A549 (cell line): ENCODE measurements around the gene PTGES2. TPM values are rescaled to one million over a fixed set of nuclear protein-coding genes. Genes with fewer than 3 reads are reported as not detected.
"Not testable (repeated sequence)": the region's sequence is repeated elsewhere in the genome, so short reads cannot be mapped to it uniquely, and the experiment has no call there.

Source experiments
- ATAC-seq, 2 experiments: fragments of 200-7000 bp in 1 of 2; fragments of >200 bp in 1 of 2; cut with Nextera tagmentation in 1 of 2; cut with Tn5 transposase in 1 of 2; 3 replicates each; pipeline versions ENCODE4 v1.8.0 to v1.9.1; 2018 to 2020; ENCODE audit warnings: mild to moderate bottlenecking in 1 of 2, moderate library complexity in 1 of 2
- CTCF ChIA-PET: fragments of 300-600 bp; sonication (Branson Sonifier 250); formaldehyde crosslinking; extraction: SDS; loops from one replicate; lab custom pipeline; 2021; ENCODE audit warnings: antibody characterized with exemption, inconsistent platforms; lab: Yijun Ruan, JAX
- POLR2A ChIA-PET: fragments of 350-600 bp; formaldehyde crosslinking; extraction: SDS; loops from one replicate; lab custom pipeline; 2021; ENCODE audit warnings: antibody characterized with exemption, inconsistent platforms; lab: Yijun Ruan, JAX
- DNase-seq, 2 experiments: peaks; one replicate each; pipeline versions ENCODE4 v3.0.0 to v3.0.0-alpha.2; 2011 to 2016; ENCODE audit warnings: low read depth in 1 of 2, low spot score in 1 of 2
- FAIRE-seq: peaks from 2 replicates; lab custom pipeline; 2011; peaks lifted over from hg19 to GRCh38; lab: Jason Lieb, UNC
- H3K27ac ChIP-seq, 2 experiments: fragments of >200 bp; sonication (Bioruptor Twin); formaldehyde crosslinking; 3 replicates each; pipeline ENCODE4 v1.5.1; 2016 to 2017
- H3K4me1 ChIP-seq: fragments of >200 bp; sonication (Bioruptor Twin); formaldehyde crosslinking; 3 replicates; pipeline ENCODE4 v1.6.1; 2016
- H3K4me2 ChIP-seq: fragments of >200 bp; sonication (Bioruptor Twin); formaldehyde crosslinking; 3 replicates; pipeline ENCODE4 v1.6.1; 2016
- H3K4me3 ChIP-seq: fragments of >200 bp; sonication (Bioruptor Twin); formaldehyde crosslinking; 3 replicates; pipeline ENCODE4 v1.5.1; 2016
- H3K9me3 ChIP-seq: fragments of >200 bp; sonication (Bioruptor Twin); formaldehyde crosslinking; 3 replicates; pipeline ENCODE4 v1.6.1; 2016
- CHD4 ChIP-seq: fragments of 200-600 bp; sonication (generic); IDR thresholded peaks from 2 replicates; pipeline ENCODE4 v1.6.1; 2016; ENCODE audit warnings: antibody characterized with exemption, mild to moderate bottlenecking, borderline replicate concordance
- NR3C1 ChIP-seq: fragments of >200 bp; sonication (Bioruptor Twin); formaldehyde crosslinking; IDR thresholded peaks from 3 replicates; pipeline ENCODE4 v1.6.1; 2017
- RCOR1 ChIP-seq: fragments of 150-350 bp; IDR thresholded peaks from 2 replicates; pipeline ENCODE4 v1.6.1; 2014; ENCODE audit warnings: antibody characterized with exemption, low read length, low read depth
- REST ChIP-seq: fragments of 200-600 bp; sonication (generic); IDR thresholded peaks from 2 replicates; pipeline ENCODE4 v1.6.1; 2016; ENCODE audit warnings: antibody characterized with exemption, mild to moderate bottlenecking, moderate library complexity
- WGBS: methylation state at CpG from one replicate; pipeline ENCODE4 v1.1.6; 2017; ENCODE audit errors: missing lambda C conversion rate; 5-methylcytosine and 5-hydroxymethylcytosine counted together
- polyA plus RNA-seq, 4 experiments: library from polyadenylated mRNA; depleted of rRNA in 3 of 4; stranded (reverse); fragments of >200 nt; fragmentation: RNase III in 1 of 4; extraction: RNeasy Plus Mini Kit Qiagen cat#74134 plus additional on column Dnase treatment in 1 of 4; gene quantifications; 2 replicates in 3 of 4; 3 replicates in 1 of 4; pipeline ENCODE4 v1.2.3, GENCODE V29; 2011 to 2017
- TF ChIP-seq, protein P1 (sequence below): fragments of 450-650 bp; IDR thresholded peaks from 2 replicates; pipeline ENCODE4 v1.6.1; 2014; ENCODE audit warnings: antibody characterized with exemption
- TF ChIP-seq, protein P2 (sequence below): fragments of >200 bp; sonication (Bioruptor Twin); formaldehyde crosslinking; IDR thresholded peaks from 3 replicates; pipeline ENCODE4 v1.5.1; 2016

Gene PTGES2
- polyA plus RNA-seq, 2 of the 4 experiments (the other 2 are of a cell fraction), result 94.1 to 94.5 TPM

DNA sequence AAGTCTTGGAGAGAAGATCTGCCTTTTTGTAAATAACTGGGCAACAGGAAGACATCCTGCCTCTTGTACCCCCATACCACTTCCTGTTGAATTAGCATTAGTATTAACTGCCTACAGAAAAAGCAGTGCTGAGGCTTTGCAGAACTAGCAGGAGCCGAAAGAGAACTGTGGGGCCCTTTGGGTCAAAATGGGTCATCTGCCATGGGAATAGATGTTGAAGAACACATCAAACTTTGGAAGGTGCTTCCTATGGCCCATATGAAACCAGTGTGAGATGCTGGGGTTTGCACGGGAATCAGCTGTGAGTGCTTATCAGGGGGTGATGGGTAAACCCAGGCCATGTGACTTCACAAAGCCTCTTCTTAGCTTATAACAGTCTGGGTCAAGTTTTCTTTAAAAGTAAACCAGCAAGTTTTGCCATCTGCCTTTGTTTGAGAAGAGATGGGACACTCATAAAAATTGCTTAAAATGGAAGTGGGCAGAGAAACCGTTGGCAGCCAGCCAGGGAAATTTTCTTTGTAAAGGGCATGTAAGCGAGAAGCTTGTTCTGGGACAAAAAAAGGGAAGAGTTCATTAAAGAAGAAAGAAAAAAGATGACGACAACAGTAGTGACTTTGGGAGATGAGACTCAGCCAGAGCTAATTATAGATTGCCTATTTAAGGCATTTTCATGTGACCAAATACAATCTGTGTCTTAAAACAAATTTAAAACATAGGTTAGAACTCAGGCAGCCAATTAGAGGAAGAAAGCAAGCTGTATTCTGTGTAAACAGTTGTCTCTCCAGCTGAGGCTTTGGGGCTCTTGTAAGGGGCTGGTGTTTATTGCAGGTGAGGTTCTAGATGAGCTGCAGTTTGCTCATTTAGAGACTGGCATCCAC, 55.1 kb downstream of the PTGES2 start:
- H3K4me2 ChIP-seq, result peak overlapping the region; percentile 67
- FAIRE-seq, result no peak
- H3K27ac ChIP-seq, result peak overlapping the region; percentile 59 to 83
- peak in 1 of 2 experiments; percentile 62 for DNase-seq
- peaks cover 35% of the 10 kb centered on the region for H3K4me1 ChIP-seq
- WGBS, result 14% methylated on average over 5 of the region's 5 CpGs
- CTCF ChIA-PET, result interaction anchor here (0.9 to 2.0 kb wide), 7 partner anchors 11 to 130 kb away, joined by 3 to 11 read pairs (median 5); no protein-coding TSS in a partner anchor
- no peak overlapping the region for H3K4me3 ChIP-seq
- TF ChIP-seq, protein P1, sequence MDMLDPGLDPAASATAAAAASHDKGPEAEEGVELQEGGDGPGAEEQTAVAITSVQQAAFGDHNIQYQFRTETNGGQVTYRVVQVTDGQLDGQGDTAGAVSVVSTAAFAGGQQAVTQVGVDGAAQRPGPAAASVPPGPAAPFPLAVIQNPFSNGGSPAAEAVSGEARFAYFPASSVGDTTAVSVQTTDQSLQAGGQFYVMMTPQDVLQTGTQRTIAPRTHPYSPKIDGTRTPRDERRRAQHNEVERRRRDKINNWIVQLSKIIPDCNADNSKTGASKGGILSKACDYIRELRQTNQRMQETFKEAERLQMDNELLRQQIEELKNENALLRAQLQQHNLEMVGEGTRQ, result 0 out of 2 replicates have a peak, but pooled peaks have one; percentile 6
- TF ChIP-seq CHD4 (no peak), REST (no peak)
- POLR2A ChIA-PET, result interaction anchor here (0.6 to 0.7 kb wide), 2 partner anchors 26 to 86 kb away, joined by 3 read pairs; no protein-coding TSS in a partner anchor
- ATAC-seq, result no peak
- H3K9me3 ChIP-seq, result no peaks in the 10 kb centered on the region

- H3K9me3 ChIP-seq, POLR2A ChIA-PET, DNase-seq, ATAC-seq, H3K4me3 ChIP-seq, FAIRE-seq: not testable (repeated sequence)
- CTCF ChIA-PET, result interaction anchor here (0.8 to 2.0 kb wide), 5 partner anchors 12 to 128 kb away, joined by 3 to 11 read pairs (median 6); no protein-coding TSS in a partner anchor
- H3K27ac ChIP-seq, result peak overlapping the region; percentile 59 to 83; a peak in 5 of 6 replicates
- WGBS, result 96% methylated on average over 12 of the region's 12 CpGs
- H3K4me1 ChIP-seq, result peaks cover 40% of the 10 kb centered on the region
- H3K4me2 ChIP-seq, result peak overlapping the region; percentile 67; the same call in 2 of the 3 replicates
These were observed 56.1 kb downstream of the PTGES2 start for GRCh38 chr9:128071475-128071874.

GRCh38 chr9:128070874-128071273, 56.7 kb downstream of the PTGES2 start:
- FAIRE-seq (no peak), ATAC-seq (no peak), DNase-seq (no peak)
- Histone ChIP-seq H3K27ac (peak overlapping the region in 1 of 2 experiments; percentile 6; a peak in 1 of 6 replicates), H3K4me3 (no peak overlapping the region), H3K4me2 (no peak overlapping the region), H3K9me3 (no peaks in the 10 kb centered on the region), H3K4me1 (peaks cover 46% of the 10 kb centered on the region)
- 92% methylated on average over 7 of the region's 7 CpGs for WGBS
- ChIA-PET CTCF (interaction anchor here (0.8 to 1.7 kb wide), 2 partner anchors 21 to 127 kb away, joined by 3 to 11 read pairs; no protein-coding TSS in a partner anchor), POLR2A (no interaction called here)
- TF ChIP-seq NR3C1 (no peak), REST (no peak), RCOR1 (no peak)
- TF ChIP-seq, protein P2, sequence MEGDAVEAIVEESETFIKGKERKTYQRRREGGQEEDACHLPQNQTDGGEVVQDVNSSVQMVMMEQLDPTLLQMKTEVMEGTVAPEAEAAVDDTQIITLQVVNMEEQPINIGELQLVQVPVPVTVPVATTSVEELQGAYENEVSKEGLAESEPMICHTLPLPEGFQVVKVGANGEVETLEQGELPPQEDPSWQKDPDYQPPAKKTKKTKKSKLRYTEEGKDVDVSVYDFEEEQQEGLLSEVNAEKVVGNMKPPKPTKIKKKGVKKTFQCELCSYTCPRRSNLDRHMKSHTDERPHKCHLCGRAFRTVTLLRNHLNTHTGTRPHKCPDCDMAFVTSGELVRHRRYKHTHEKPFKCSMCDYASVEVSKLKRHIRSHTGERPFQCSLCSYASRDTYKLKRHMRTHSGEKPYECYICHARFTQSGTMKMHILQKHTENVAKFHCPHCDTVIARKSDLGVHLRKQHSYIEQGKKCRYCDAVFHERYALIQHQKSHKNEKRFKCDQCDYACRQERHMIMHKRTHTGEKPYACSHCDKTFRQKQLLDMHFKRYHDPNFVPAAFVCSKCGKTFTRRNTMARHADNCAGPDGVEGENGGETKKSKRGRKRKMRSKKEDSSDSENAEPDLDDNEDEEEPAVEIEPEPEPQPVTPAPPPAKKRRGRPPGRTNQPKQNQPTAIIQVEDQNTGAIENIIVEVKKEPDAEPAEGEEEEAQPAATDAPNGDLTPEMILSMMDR, result no peak

Other genes starting within 250 kb of the PTGES2 start
- 8.2 and 14.7 TPM in 2 replicates for gene ST6GALNAC6, start 228.1 kb downstream of the PTGES2 start, polyA plus RNA-seq (2011; rRNA removed)
- gene ST6GALNAC6, start 228.1 kb downstream of the PTGES2 start, polyA plus RNA-seq (2017; fragmentation: RNase III; extraction: RNeasy Plus Mini Kit Qiagen cat#74134 plus additional on column Dnase treatment), result 15.8 to 25.2 TPM (median 22.0 TPM) in 3 replicates
- 11.0 and 12.5 TPM in 2 replicates for gene ST6GALNAC4, start 210.7 kb downstream of the PTGES2 start, polyA plus RNA-seq (2011; rRNA removed)
- gene ST6GALNAC4, start 210.7 kb downstream of the PTGES2 start, polyA plus RNA-seq (2017; fragmentation: RNase III; extraction: RNeasy Plus Mini Kit Qiagen cat#74134 plus additional on column Dnase treatment), result 18.1 to 25.4 TPM (median 24.8 TPM) in 3 replicates
- 1.8 and 2.4 TPM in 2 replicates for gene PIP5KL1, start 197.0 kb downstream of the PTGES2 start, polyA plus RNA-seq (2011; rRNA removed)
- gene PIP5KL1, start 197.0 kb downstream of the PTGES2 start, polyA plus RNA-seq (2017; fragmentation: RNase III; extraction: RNeasy Plus Mini Kit Qiagen cat#74134 plus additional on column Dnase treatment), result 2.0 to 3.7 TPM (median 2.5 TPM) in 3 replicates
- gene DPM2, start 189.9 kb downstream of the PTGES2 start, polyA plus RNA-seq (2011; rRNA removed), result 41.9 and 48.8 TPM in 2 replicates
- 45.9 to 50.1 TPM (median 46.3 TPM) in 3 replicates for gene DPM2, start 189.9 kb downstream of the PTGES2 start, polyA plus RNA-seq (2017; fragmentation: RNase III; extraction: RNeasy Plus Mini Kit Qiagen cat#74134 plus additional on column Dnase treatment)
- 24.4 and 30.3 TPM in 2 replicates for gene EEIG1, start 146.7 kb downstream of the PTGES2 start, polyA plus RNA-seq (2011; rRNA removed)
- 24.1 to 33.0 TPM (median 31.5 TPM) in 3 replicates for gene EEIG1, start 146.7 kb downstream of the PTGES2 start, polyA plus RNA-seq (2017; fragmentation: RNase III; extraction: RNeasy Plus Mini Kit Qiagen cat#74134 plus additional on column Dnase treatment)
- gene NAIF1, start 60.4 kb downstream of the PTGES2 start, polyA plus RNA-seq (2011; rRNA removed), result 6.0 and 7.8 TPM in 2 replicates
- 6.8 to 7.6 TPM (median 7.5 TPM) in 3 replicates for gene NAIF1, start 60.4 kb downstream of the PTGES2 start, polyA plus RNA-seq (2017; fragmentation: RNase III; extraction: RNeasy Plus Mini Kit Qiagen cat#74134 plus additional on column Dnase treatment)
- gene SLC25A25, start 59.5 kb downstream of the PTGES2 start, polyA plus RNA-seq (2011; rRNA removed), result 7.0 TPM in 2 replicates
- gene SLC25A25, start 59.5 kb downstream of the PTGES2 start, polyA plus RNA-seq (2017; fragmentation: RNase III; extraction: RNeasy Plus Mini Kit Qiagen cat#74134 plus additional on column Dnase treatment), result 6.5 to 7.0 TPM (median 7.0 TPM) in 3 replicates
- gene LCN2, start 21.7 kb upstream of the PTGES2 start, polyA plus RNA-seq (2011; rRNA removed), result 11.9 and 18.1 TPM in 2 replicates
- gene LCN2, start 21.7 kb upstream of the PTGES2 start, polyA plus RNA-seq (2017; fragmentation: RNase III; extraction: RNeasy Plus Mini Kit Qiagen cat#74134 plus additional on column Dnase treatment), result 2.3 to 3.0 TPM (median 2.6 TPM) in 3 replicates
- 23.0 and 23.8 TPM in 2 replicates for gene BBLN, start 32.5 kb upstream of the PTGES2 start, polyA plus RNA-seq (2011; rRNA removed)
- 23.3 to 28.1 TPM (median 26.0 TPM) in 3 replicates for gene BBLN, start 32.5 kb upstream of the PTGES2 start, polyA plus RNA-seq (2017; fragmentation: RNase III; extraction: RNeasy Plus Mini Kit Qiagen cat#74134 plus additional on column Dnase treatment)
- 39.2 and 50.3 TPM in 2 replicates for gene CIZ1, start 63.8 kb upstream of the PTGES2 start, polyA plus RNA-seq (2011; rRNA removed)
- gene CIZ1, start 63.8 kb upstream of the PTGES2 start, polyA plus RNA-seq (2017; fragmentation: RNase III; extraction: RNeasy Plus Mini Kit Qiagen cat#74134 plus additional on column Dnase treatment), result 83.0 to 93.6 TPM (median 92.5 TPM) in 3 replicates
- gene DNM1, start 75.7 kb upstream of the PTGES2 start, polyA plus RNA-seq (2011; rRNA removed), result 60.2 and 70.7 TPM in 2 replicates
- 99.8 to 139 TPM (median 136 TPM) in 3 replicates for gene DNM1, start 75.7 kb upstream of the PTGES2 start, polyA plus RNA-seq (2017; fragmentation: RNase III; extraction: RNeasy Plus Mini Kit Qiagen cat#74134 plus additional on column Dnase treatment)
- gene GOLGA2, start 148.3 kb upstream of the PTGES2 start, polyA plus RNA-seq (2011; rRNA removed), result 55.3 and 61.9 TPM in 2 replicates
- 53.9 to 63.2 TPM (median 60.1 TPM) in 3 replicates for gene GOLGA2, start 148.3 kb upstream of the PTGES2 start, polyA plus RNA-seq (2017; fragmentation: RNase III; extraction: RNeasy Plus Mini Kit Qiagen cat#74134 plus additional on column Dnase treatment)
- 66.8 and 67.6 TPM in 2 replicates for gene SWI5, start 148.5 kb upstream of the PTGES2 start, polyA plus RNA-seq (2011; rRNA removed)
- 45.3 to 49.3 TPM (median 45.6 TPM) in 3 replicates for gene SWI5, start 148.5 kb upstream of the PTGES2 start, polyA plus RNA-seq (2017; fragmentation: RNase III; extraction: RNeasy Plus Mini Kit Qiagen cat#74134 plus additional on column Dnase treatment)
- gene TRUB2, start 194.7 kb upstream of the PTGES2 start, polyA plus RNA-seq (2011; rRNA removed), result 29.0 and 43.4 TPM in 2 replicates
- gene TRUB2, start 194.7 kb upstream of the PTGES2 start, polyA plus RNA-seq (2017; fragmentation: RNase III; extraction: RNeasy Plus Mini Kit Qiagen cat#74134 plus additional on column Dnase treatment), result 35.3 to 39.0 TPM (median 38.7 TPM) in 3 replicates
- gene COQ4, start 195.1 kb upstream of the PTGES2 start, polyA plus RNA-seq (2011; rRNA removed), result 32.5 and 38.0 TPM in 2 replicates
- gene COQ4, start 195.1 kb upstream of the PTGES2 start, polyA plus RNA-seq (2017; fragmentation: RNase III; extraction: RNeasy Plus Mini Kit Qiagen cat#74134 plus additional on column Dnase treatment), result 41.3 to 42.8 TPM (median 42.4 TPM) in 3 replicates
- gene SLC27A4, start 212.8 kb upstream of the PTGES2 start, polyA plus RNA-seq (2011; rRNA removed), result 14.5 and 14.9 TPM in 2 replicates
- gene SLC27A4, start 212.8 kb upstream of the PTGES2 start, polyA plus RNA-seq (2017; fragmentation: RNase III; extraction: RNeasy Plus Mini Kit Qiagen cat#74134 plus additional on column Dnase treatment), result 26.1 to 27.0 TPM (median 26.4 TPM) in 3 replicates
- gene URM1, start 243.6 kb upstream of the PTGES2 start, polyA plus RNA-seq (2011; rRNA removed), result 43.6 and 61.6 TPM in 2 replicates
- 49.5 to 50.6 TPM (median 49.7 TPM) in 3 replicates for gene URM1, start 243.6 kb upstream of the PTGES2 start, polyA plus RNA-seq (2017; fragmentation: RNase III; extraction: RNeasy Plus Mini Kit Qiagen cat#74134 plus additional on column Dnase treatment)